Lower leg skin (tissue), 3 donors: Measurements from ENCODE around the gene LRBA.

Experiments used
- POLR2A ChIP-seq, 2 donors: fragments of 450-650 bp; IDR thresholded peaks; one replicate each; pipeline ENCODE4 v1.6.1; 2016 to 2017; ENCODE audit warnings: antibody characterized with exemption in 2 of 2, mild to moderate bottlenecking in 1 of 2, moderate library complexity in 1 of 2
- TF ChIP-seq, protein P1 (sequence below), 3 donors: fragments of 450-650 bp; IDR thresholded peaks; one replicate each; pipeline ENCODE4 v1.5.1; 2016; ENCODE audit warnings: antibody characterized with exemption in 3 of 3, mild to moderate bottlenecking in 3 of 3, moderate library complexity in 2 of 3

DNA sequence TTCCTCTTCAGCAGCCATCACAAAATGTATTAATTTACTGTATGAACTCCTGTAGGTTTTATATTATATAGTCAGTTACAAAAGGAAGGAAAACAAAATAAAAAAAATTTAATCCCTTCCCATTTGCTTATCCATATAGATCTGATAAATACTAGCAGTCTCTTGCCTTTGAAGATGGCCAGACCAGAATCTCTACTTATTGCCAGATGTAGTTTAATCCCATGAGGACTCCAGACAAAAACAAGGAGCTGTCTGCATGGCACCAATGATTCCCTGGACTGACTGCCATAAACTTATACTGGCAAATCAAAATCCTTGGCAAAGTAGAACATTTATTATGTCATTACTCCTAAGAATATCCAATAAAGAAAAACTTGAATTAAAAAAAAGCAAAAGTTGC lies 656.4 kb downstream of the LRBA start:
- TF ChIP-seq, protein P1, sequence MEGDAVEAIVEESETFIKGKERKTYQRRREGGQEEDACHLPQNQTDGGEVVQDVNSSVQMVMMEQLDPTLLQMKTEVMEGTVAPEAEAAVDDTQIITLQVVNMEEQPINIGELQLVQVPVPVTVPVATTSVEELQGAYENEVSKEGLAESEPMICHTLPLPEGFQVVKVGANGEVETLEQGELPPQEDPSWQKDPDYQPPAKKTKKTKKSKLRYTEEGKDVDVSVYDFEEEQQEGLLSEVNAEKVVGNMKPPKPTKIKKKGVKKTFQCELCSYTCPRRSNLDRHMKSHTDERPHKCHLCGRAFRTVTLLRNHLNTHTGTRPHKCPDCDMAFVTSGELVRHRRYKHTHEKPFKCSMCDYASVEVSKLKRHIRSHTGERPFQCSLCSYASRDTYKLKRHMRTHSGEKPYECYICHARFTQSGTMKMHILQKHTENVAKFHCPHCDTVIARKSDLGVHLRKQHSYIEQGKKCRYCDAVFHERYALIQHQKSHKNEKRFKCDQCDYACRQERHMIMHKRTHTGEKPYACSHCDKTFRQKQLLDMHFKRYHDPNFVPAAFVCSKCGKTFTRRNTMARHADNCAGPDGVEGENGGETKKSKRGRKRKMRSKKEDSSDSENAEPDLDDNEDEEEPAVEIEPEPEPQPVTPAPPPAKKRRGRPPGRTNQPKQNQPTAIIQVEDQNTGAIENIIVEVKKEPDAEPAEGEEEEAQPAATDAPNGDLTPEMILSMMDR (IDR thresholded peaks at IDR 0.05): no peak
- no peak for TF ChIP-seq POLR2A (IDR thresholded peaks at IDR 0.05)
